ENCODE measurements around the gene TMEM119. TPM values are rescaled to one million over a fixed set of nuclear protein-coding genes. Genes with fewer than 3 reads are reported as not detected.

TMEM119 gene
- total and polyA plus RNA-seq, 9 of the 15 experiments (the other 6 are each of a cell fraction or from before 2014, with no cell fraction given), result 0.18 TPM; not detected in 8

DNA sequence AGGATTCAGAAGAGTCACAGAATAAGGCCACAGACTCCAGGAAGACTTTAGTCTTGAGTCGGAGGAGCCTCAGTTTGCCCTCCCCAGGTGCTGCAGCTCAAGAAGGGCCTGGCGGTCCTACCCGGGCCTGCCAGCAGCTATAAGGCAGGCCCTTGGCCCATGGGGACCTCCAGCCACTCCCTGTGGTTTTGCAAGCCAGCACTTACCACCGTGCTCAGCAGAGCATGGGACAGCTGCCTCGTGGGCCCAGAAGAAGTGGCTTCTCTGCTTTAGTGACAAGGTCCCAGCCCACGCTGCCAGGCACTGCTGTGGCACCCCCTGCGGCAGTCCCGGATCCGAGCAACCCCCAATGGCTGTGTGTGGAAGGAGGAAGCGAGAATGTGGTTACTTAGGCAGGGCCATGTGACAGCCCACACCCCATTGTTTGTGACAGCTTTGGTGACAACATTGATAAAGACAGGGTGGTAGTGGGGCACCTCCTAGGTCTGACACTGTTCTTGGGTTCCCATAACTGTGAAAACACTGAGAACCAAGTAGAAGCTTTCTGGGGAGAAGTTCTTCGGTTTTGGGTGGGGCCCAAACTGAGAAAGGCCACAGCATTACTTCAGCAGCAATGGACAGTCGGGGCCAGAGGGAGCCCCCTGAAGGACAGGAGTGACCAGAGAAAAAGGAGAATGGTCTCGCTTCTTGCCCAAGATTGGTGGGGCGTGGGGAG lies 35.8 kb upstream of the TMEM119 start, which contains the start of gene SELPLG (continued):
- TF ChIP-seq, protein P1, sequence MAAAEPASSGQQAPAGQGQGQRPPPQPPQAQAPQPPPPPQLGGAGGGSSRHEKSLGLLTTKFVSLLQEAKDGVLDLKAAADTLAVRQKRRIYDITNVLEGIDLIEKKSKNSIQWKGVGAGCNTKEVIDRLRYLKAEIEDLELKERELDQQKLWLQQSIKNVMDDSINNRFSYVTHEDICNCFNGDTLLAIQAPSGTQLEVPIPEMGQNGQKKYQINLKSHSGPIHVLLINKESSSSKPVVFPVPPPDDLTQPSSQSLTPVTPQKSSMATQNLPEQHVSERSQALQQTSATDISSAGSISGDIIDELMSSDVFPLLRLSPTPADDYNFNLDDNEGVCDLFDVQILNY (CRISPR knock-in tag; IDR thresholded peaks at IDR 0.05), result no peak
- TF ChIP-seq GTF2F1 (IDR thresholded peaks at IDR 0.05; ENCODE audit: low read depth, low read length), result no peak
- TF ChIP-seq CCNT2 (IDR thresholded peaks at IDR 0.05; ENCODE audit: borderline replicate concordance, extremely low read depth, insufficient read length, low read depth, low read length), result no peak
- no peak for TF ChIP-seq ZNF24 (IDR thresholded peaks at IDR 0.05)
- no peak for TF ChIP-seq ZNF507 (tag; conservative IDR thresholded peaks at IDR 0.05)
- TF ChIP-seq E2F8 (IDR thresholded peaks at IDR 0.05; ENCODE audit: low read depth, partially characterized antibody), result no peak
- TF ChIP-seq ZBTB40 (IDR thresholded peaks at IDR 0.05), result no peak
- no peak for TF ChIP-seq ZBTB40 (CRISPR knock-in tag; IDR thresholded peaks at IDR 0.05)
- TF ChIP-seq TEAD4 (IDR thresholded peaks at IDR 0.05; ENCODE audit: low read length), result no peak
- no peak for TF ChIP-seq TEAD4 (CRISPR knock-in tag; IDR thresholded peaks at IDR 0.05; ENCODE audit: borderline replicate concordance)
- TF ChIP-seq, protein P2, sequence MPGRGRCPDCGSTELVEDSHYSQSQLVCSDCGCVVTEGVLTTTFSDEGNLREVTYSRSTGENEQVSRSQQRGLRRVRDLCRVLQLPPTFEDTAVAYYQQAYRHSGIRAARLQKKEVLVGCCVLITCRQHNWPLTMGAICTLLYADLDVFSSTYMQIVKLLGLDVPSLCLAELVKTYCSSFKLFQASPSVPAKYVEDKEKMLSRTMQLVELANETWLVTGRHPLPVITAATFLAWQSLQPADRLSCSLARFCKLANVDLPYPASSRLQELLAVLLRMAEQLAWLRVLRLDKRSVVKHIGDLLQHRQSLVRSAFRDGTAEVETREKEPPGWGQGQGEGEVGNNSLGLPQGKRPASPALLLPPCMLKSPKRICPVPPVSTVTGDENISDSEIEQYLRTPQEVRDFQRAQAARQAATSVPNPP (IDR thresholded peaks at IDR 0.05; ENCODE audit: borderline replicate concordance, insufficient read depth, insufficient read length), result no peak
